HG02759 (cell line): ENCODE data around the gene AGAP3.
A peak's percentile ranks its signal among the peaks of the same experiment; 100 is the strongest.

Experiments used
- ATAC-seq: cut with Tn5 transposase; IDR thresholded peaks from one replicate; pipeline ENCODE4 v1.9.1; 2021; ENCODE audit warnings: mild to moderate bottlenecking, moderate library complexity; ENCODE audit not compliant: unreplicated experiment

The AGAP3 gene

GRCh38 chr7:151122796-151123157, 36.5 kb downstream of the AGAP3 start:
- ATAC-seq, result no peak

DNA sequence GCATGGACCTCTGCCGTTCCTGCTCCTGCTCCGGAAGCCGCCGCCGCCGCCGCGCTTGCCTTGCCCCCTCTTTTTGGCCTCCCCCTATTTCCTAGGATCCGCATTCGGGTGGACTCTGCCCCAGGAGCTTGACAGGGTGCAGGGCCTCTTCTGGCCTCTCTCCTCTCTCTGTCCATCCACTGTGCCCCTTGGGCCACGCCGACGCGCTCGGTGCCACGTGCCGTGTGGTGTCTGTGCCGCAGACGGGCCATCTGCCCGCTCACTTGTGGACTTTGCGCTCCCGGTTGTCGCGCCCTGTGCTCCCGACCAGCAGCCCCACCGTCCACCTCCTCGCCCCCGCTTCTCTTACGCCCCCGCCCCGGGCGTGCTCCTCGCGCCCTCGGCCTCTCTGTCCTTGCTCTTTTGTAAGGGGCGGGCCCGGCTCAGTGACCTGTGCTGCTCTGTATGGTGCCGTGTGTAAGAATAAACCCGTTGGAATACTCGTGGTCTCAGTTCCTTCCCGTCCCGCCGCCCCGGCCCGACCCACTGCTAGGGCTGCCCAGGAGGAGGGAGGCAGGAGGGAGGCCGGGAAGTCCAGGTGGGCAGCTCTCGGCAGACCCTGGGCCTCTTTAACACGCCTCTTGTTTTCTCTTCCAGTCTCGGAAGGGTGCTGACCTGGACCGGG, 37.0 kb downstream of the AGAP3 start:
- no peak for ATAC-seq

DNA sequence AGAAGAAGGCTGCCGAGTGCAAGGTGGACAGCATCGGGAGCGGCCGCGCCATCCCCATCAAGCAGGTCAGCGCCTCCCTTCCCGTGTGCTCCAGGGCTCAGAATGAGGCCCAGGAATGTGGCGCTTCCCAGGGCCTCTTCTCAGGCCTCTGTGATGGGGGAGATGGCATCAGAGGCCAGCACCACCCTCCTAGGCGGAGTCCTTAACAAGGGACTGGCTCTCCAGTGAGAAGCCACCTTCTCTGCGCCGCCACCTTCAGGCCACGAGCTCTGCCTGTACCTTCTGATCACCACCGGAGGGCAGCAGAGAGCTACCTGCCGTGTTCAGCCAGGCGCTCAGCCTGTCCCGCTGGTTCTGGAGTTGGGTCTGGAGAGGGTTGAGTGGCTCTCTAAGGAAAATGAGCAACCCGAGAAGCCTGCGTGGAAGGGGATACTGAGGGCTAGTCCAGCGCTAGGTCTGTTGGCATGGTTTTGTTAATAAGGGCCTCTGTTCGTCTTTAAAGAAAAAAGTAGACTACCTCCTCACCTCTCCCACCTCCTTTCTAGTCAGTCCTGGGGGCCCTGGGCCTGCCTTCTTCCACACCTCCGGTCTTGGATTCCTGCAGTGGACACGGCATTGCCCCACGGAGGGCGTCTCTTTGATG, 37.7 kb downstream of the AGAP3 start:
- ATAC-seq, result peak; percentile 84

- ATAC-seq, result no peak
These were observed 38.2 kb downstream of the AGAP3 start for GRCh38 chr7:151124481-151124880.

DNA sequence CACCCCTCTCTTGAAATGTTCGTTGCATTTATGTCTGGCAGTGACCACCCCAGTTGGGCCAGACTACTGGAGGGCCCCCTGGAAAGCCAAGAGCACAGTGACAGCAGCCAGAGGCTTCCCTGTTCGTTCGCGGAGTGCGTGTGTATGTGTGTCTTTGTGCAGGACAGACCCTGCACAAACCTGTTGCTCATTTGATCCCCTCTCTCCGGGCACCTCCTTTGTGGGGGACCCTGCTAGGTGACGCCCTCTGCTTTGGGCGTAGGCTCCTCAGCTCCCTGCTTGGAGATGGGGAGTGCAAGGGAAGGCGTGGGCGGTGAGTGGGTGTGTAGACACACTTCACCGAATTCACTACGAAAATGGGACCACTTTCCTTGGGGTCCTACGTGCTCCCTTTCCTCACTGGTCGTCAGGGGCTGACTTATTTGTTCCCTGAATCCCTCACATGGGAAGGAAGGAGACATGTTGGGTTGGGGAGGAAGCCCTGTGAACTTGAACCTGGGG, 38.7 kb downstream of the AGAP3 start:
- no peak for ATAC-seq

GRCh38 chr7:151125470-151125845, 39.2 kb downstream of the AGAP3 start:
- no peak for ATAC-seq

GRCh38 chr7:151125846-151126481, 39.7 kb downstream of the AGAP3 start:
- ATAC-seq, result no peak

DNA sequence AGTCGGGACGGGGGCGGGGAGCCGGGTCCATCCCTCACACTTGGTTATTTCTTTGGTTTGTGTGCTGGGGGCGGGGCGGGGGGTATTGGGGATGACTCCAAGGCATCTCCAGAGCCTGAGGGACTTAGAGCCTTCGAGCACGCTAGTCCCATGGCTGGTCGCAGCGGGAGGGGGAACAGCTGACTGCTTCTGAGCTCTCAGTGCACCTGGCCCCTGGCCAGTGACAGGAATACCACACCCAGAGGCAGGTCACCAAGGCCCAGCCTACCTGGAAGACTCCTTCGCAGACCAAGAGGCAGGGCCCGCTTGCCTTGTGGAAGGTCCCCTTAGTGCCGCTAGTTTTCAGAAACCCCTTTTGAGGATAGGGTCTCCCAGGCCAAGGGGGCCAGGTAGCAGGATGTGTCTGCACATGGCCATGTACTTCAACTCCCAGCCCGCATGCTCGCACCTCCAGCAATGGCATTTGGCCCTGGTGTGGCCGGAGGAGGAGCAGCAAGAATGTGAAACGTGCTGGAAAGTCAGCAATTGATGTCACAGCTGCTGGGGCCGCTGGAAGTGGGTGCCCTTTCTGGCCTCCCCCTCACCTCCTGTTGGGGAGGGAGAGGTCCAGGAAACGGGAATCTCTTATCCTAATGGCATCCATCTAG, 40.3 kb downstream of the AGAP3 start:
- ATAC-seq, result no peak

DNA sequence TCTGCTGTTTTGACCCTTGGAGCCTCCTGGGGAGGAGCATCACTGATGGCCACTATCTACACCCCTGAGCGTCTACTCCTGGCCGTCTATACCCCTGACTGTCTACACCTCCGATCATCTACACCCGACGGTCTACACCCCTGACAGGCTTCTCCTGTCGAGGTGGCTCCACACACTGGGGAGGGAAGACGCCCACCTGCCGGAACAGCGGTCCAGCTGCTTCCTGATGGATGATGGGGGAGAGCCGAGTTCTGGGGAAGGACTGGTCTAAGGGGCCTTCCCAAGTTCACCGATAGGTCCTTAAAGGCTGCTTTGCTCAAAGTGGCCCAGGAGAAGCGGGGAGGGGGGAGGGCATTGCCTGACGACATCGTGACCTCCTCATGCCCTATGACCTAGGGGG, 41.9 kb downstream of the AGAP3 start:
- ATAC-seq, result no peak

DNA sequence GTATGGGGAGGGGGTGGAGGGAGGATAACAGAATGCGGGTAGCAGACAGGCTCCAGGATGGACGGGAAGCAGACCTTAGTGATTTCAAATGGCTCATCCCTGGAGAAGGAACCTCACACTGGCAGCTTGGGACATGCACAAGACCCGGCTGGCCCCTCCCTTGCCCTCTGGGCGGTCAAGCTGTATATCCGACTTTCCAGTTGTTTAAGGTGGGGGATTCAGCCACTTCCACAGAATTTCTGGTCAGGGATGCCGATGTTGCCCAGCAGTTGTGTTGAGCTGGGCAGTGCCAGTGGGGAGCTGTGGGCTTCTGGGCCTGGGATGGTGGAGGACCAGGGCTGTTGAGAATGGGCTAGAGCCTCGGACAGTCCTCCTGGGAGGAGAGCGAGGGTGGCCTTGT, 42.4 kb downstream of the AGAP3 start:
- ATAC-seq, result no peak

DNA sequence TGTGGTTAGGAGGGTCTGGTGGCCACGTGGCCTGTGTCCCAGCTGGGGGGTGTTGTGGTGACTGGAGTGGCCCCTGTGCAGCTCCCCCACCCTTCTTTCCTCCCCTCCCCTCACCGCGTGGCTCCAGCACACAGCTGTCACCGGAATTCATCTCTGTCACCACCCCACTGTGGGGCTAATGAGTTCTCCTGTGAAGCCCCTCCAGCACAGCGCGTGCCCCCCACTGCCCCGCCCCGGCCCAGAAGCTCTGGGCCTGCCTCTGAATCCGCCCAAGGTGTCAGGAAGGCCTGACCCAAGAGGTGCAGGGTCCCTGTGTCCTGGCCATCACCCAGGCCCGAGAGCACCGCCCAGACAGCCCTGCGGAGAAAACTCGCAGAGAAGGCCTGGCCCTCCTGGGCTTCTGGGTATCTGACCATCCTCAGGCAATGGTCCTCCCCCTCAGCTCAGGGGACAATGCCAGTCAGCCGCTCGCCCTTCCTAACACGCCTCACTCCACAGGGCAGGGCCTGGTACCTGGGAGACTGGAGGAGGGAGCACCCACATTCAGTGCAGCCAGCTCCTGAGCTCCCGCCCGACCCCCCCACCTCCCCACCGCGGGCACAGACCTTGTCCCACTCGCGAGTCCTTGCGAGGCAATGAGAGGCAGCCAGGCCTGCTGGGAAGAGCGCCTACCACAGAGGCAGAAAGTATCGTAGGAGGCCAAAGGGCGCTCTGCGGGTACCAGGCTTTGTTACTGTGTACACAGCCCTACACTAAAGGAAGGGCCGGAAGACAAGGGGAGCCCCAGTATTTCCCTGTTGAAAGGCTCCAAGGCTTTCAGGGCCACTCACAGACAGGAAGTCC, 43.1 kb downstream of the AGAP3 start:
- no peak for ATAC-seq

- ATAC-seq, result no peak
These were observed 43.8 kb downstream of the AGAP3 start for GRCh38 chr7:151129960-151130591.

GRCh38 chr7:151130741-151131157, 44.5 kb downstream of the AGAP3 start:
- ATAC-seq, result no peak

- no peak for ATAC-seq
These were observed 44.9 kb downstream of the AGAP3 start for GRCh38 chr7:151131224-151131591.

DNA sequence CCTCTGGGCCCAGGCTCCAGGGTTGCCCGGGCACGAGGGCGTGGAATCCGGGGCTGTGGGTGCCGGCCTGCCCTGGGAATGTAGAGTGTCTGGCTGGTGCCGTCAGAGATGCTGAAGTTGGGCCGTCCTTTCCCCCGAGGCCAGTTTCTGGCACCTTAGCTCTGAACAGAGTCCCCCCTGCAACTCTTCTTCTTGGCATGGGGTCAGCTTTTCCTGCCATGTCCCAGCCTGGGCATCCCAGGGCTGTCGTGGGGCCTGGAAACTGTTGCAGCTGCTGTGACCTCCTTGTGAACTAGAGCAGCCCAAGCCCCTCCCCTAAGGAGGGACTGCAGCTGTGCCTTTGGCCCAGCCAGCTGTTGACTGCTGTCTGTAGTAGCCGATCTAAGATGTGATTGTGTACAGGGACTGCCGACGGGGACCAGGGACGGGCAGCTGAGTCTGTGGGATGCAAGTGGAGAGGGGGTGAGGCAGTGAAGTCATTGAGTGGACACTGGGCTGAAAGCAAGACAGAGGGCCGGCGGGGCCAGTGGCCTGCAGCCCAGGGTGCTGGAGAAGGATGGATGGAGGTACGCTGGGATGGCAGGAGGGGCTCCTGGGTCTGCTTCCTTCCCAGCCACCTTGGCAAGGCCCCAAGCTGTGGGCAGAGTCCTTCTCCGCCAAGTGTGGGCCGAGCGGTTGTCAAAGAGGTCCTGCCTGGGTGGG, 45.5 kb downstream of the AGAP3 start:
- no peak for ATAC-seq

GRCh38 chr7:151132461-151133205, 46.4 kb downstream of the AGAP3 start:
- ATAC-seq, result no peak

DNA sequence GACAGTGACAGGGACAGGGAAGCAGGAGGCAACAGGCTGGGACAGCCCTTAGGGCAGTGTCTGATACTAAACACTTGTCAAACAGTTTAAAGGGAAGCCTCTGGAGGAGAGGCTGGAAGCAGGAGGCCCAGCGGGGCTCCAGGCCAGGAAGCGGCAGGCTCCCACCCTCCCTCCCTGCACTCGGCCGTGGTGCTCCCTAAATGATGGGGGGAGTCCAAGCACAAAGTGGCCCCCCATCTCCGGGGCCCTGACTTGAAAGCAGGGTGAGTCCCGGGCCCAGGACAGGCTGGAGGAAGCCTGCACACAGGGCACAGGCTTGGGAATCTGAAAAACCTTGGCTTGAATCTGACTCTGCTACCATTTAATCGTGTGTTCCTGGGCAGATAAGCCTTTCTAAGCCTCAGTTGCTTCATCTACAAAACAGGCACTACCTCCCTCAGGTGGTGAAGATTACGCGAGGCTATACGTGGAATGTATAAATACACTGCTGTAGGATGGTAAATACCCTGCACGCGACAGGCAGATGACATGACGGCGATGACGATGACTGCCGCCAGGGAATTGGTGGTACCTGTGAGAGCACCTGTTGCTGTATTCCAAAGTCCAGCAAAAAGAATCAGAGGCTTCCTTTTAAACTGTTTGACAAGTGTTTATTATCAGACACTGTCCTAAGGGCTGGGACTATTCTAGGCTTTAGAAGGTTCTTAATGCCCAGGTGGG, 47.2 kb downstream of the AGAP3 start:
- no peak for ATAC-seq

DNA sequence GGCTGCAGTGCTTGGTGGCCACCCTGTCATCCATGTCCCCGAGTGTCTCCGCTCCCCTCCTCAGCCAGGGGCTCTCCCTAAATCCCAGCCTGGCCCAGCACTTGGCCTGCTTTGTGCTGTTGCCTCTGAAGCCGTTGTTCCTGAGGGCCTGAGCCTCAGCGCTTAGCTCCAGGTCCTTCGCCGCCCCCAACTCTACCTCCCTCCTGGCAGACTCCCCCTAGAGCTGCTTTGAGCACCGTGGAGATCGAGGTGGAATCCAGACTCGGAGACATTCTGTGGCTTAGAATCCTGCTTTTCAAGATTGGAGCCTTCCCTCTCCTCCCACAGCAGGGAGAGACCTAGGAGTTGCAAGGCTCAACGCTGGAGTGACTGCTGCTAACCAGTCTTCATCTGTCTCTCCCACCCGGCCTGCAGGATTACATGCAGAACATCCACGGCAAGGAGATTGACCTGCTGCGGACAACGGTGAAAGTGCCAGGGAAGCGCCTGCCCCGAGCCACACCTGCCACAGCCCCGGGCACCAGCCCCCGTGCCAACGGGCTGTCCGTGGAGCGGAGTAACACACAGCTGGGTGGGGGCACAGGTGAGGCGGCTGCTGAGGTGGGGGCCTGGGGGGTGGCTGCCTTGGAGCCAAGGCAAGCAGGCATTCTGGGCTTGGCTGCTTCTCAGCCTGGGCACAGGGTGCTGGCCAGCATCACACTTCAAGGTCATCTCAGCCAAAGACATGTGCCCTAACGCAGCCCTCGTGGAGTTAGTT, 47.9 kb downstream of the AGAP3 start:
- ATAC-seq, result no peak
